ENCODE data around the gene PHRF1. TPM values are rescaled to one million over a fixed set of nuclear protein-coding genes. Genes with fewer than 3 reads are reported as not detected.
"Not testable (repeated sequence)": the region's sequence is repeated elsewhere in the genome, so short reads cannot be mapped to it uniquely, and the experiment has no call there.

Gene PHRF1
- total RNA-seq, 1 experiment from 2014 or later, result 24.3 TPM

DNA sequence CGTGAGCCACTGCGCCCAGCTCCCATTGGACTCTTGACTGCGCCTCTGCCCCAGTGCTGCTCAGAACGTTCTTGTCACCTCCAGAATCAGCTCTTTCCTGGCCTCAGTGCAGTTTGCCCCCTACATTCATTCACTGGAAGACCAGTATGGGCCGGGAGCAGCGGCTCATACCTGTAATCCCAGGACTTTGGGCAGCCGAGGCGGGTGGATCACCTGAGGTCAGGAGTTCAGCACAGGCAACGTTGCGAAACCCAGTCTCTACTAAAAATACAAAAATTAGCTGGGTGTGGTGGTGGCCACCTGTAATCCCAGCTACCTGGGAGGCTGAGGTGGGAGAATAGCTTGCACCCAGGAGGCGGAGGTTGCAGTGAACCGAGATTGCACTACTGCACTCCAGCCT lies 78.2 kb downstream of the PHRF1 start:
- not testable (repeated sequence) for DNase-seq (ENCODE audit: low read depth)

GRCh38 chr11:655036-655726 lies 78.9 kb downstream of the PHRF1 start:
- DNase-seq (ENCODE audit: low read depth), result no peak

- no peak for DNase-seq (ENCODE audit: low read depth)
Observed at GRCh38 chr11:656426-656825, 80.2 kb downstream of the PHRF1 start.

DNA sequence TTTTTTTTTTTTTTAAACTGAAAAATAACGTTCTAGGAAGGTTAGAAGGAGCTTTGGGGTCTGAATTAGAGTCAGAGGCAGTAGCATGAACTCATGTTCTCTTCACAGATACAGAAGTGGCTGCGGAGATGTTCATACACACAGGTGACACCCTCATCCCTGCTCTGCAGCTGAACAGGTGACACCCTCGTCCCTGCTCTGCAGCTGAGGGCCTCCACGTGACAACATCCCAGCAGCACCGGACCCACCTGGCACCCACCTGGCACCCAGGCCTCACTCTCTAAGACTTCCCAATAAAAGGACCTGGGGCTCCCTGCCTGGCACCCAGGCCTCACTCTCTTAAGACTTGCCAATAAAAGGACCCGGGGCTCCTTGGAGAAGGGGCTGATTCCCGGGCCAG lies 80.6 kb downstream of the PHRF1 start:
- no peak for DNase-seq (ENCODE audit: low read depth)

GRCh38 chr11:657691-658126 lies 81.4 kb downstream of the PHRF1 start:
- no peak for DNase-seq (ENCODE audit: low read depth)

DNA sequence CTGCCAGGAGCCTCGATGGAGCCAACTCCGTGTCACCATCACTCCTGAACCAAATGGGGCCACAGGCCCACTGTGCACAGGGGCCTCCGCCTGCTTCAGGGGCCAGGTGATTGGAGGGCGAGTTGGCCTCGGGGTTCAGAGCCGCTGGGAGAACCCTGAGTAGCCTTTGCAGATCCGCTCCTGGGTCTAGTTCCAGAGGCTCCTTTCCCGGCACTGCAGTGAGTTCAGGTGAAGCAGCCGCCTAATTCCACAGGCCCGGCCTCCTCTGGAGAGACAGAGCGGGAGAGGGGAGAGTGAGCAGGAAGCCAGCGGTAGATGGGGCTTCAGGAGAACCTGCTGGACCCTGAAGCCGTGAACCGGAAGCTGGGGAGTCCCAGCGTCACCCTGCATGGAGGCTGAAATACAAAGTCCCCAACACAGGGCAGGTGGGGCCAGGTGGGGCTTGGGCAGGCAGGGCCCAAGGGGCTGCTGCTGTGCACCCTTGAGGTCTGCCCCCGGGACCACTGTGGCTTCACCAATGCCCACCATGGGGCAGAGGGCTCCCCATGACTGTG lies 83.3 kb downstream of the PHRF1 start:
- DNase-seq (ENCODE audit: low read depth), result no peak

DNA sequence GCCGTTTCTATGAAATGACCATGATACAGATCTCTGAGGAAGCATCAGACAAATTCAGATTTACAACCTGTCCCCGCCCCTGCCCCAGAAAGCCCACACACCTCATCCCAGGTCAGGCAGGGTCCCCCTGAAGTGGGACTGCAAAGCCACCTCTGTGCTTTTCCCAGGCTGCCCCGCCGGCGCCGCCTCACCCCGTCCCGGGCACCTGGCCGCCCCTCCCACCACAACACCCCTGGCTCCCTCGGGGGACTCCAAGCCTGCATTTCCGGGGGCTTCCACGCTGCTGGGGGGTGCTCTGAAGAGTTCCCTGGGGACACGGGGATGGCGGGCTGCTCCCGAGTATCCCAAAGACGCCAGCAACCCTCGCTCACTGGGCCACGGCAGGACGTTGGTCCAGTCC lies 84.0 kb downstream of the PHRF1 start:
- no peak for DNase-seq (ENCODE audit: low read depth)

DNA sequence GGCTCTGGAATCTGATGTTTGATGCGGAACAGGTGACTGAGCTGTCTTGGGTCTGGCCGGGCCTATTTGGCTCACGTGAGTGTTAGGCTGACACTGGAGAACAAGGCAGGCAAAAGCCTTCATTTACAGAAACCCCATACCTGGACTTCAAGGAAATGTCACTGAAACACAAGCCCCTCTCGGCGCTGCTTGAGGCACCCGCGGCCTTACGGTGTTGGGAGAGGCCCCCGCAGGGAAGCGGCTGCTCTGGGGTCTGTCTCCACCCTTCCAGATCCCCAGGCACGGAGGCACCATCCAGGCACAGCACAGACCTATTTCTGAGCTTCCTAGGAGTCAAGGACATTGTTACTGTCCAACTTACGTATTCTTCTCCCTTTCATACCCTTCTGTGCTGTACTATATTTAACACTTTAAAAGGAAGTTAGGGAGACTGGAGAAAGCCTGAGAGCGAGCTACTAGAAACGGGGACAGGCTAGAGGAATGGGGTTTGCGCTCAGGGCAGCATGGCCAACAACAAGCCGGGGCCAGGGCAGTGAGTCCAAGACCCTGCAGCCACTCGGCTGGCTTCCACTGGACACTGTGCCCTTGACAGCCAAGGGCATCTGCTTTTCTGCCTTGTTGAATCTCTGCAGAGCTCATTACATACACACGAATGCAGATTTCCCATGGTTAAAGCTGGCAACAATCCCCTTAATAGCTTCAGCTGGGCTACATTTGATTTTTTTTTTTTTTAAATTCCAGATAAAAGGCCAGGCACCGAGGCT lies 84.6 kb downstream of the PHRF1 start:
- DNase-seq (ENCODE audit: low read depth), result no peak

Other genes with a start within 250 kb of the PHRF1 start
- gene B4GALNT4, start 207.0 kb upstream of the PHRF1 start, total RNA-seq (2014; rRNA removed; shearing (Covaris generic)), result 2.8 and 9.4 TPM in 2 replicates
- 7.9 and 10.6 TPM in 2 replicates for gene PKP3, start 182.3 kb upstream of the PHRF1 start, total RNA-seq (2014; rRNA removed; shearing (Covaris generic))
- gene SIGIRR, start 161.5 kb upstream of the PHRF1 start, total RNA-seq (2014; rRNA removed; shearing (Covaris generic)), result 2.5 and 3.4 TPM in 2 replicates
- 0.20 TPM in 1 of 2 replicates, not detected in the other for gene ANO9, start 134.5 kb upstream of the PHRF1 start, total RNA-seq (2014; rRNA removed; shearing (Covaris generic))
- 27.5 and 35.5 TPM in 2 replicates for gene PTDSS2, start 126.2 kb upstream of the PHRF1 start, total RNA-seq (2014; rRNA removed; shearing (Covaris generic))
- 169 and 259 TPM in 2 replicates for gene RNH1, start 69.2 kb upstream of the PHRF1 start, total RNA-seq (2014; rRNA removed; shearing (Covaris generic))
- 56.9 and 110 TPM in 2 replicates for gene HRAS, start 40.9 kb upstream of the PHRF1 start, total RNA-seq (2014; rRNA removed; shearing (Covaris generic))
- 0.25 and 0.34 TPM in 2 replicates for gene LRRC56, start 38.9 kb upstream of the PHRF1 start, total RNA-seq (2014; rRNA removed; shearing (Covaris generic))
- 1.1 and 3.8 TPM in 2 replicates for gene LMNTD2, start 15.7 kb upstream of the PHRF1 start, total RNA-seq (2014; rRNA removed; shearing (Covaris generic))
- gene RASSF7, start 15.5 kb upstream of the PHRF1 start, total RNA-seq (2014; rRNA removed; shearing (Covaris generic)), result 53.4 and 56.0 TPM in 2 replicates
- not detected in 2 replicates for gene IRF7, start 39.5 kb downstream of the PHRF1 start, total RNA-seq (2014; rRNA removed; shearing (Covaris generic))
- not detected in 2 replicates for gene CDHR5, start 48.5 kb downstream of the PHRF1 start, total RNA-seq (2014; rRNA removed; shearing (Covaris generic))
- not detected in 2 replicates for gene SCT, start 50.7 kb downstream of the PHRF1 start, total RNA-seq (2014; rRNA removed; shearing (Covaris generic))
- gene DRD4, start 60.8 kb downstream of the PHRF1 start, total RNA-seq (2014; rRNA removed; shearing (Covaris generic)), result not detected in 2 replicates
- 31.0 and 50.8 TPM in 2 replicates for gene DEAF1, start 118.8 kb downstream of the PHRF1 start, total RNA-seq (2014; rRNA removed; shearing (Covaris generic))
- 7.9 and 14.9 TPM in 2 replicates for gene TMEM80, start 119.3 kb downstream of the PHRF1 start, total RNA-seq (2014; rRNA removed; shearing (Covaris generic))
- gene EPS8L2, start 129.8 kb downstream of the PHRF1 start, total RNA-seq (2014; rRNA removed; shearing (Covaris generic)), result 4.9 and 10.6 TPM in 2 replicates
- 247 and 252 TPM in 2 replicates for gene TALDO1, start 171.0 kb downstream of the PHRF1 start, total RNA-seq (2014; rRNA removed; shearing (Covaris generic))
- 22.5 and 25.6 TPM in 2 replicates for gene GATD1, start 201.0 kb downstream of the PHRF1 start, total RNA-seq (2014; rRNA removed; shearing (Covaris generic))
- gene CEND1, start 213.6 kb downstream of the PHRF1 start, total RNA-seq (2014; rRNA removed; shearing (Covaris generic)), result not detected in 2 replicates
- 7.5 and 26.5 TPM in 2 replicates for gene SLC25A22, start 221.8 kb downstream of the PHRF1 start, total RNA-seq (2014; rRNA removed; shearing (Covaris generic))
- gene PIDD1, start 228.8 kb downstream of the PHRF1 start, total RNA-seq (2014; rRNA removed; shearing (Covaris generic)), result 3.3 and 8.2 TPM in 2 replicates
- gene RPLP2, start 233.5 kb downstream of the PHRF1 start, total RNA-seq (2014; rRNA removed; shearing (Covaris generic)), result 714 and 877 TPM in 2 replicates
- gene PNPLA2, start 242.4 kb downstream of the PHRF1 start, total RNA-seq (2014; rRNA removed; shearing (Covaris generic)), result 27.8 and 50.0 TPM in 2 replicates

Data from M059J (cell line).